GM19099 (cell line): Measurements from ENCODE around the gene LNX1.

ENCODE experiments used
- POLR2A ChIP-seq: IDR thresholded peaks from 3 replicates; pipeline ENCODE4 v1.6.1; 2011; ENCODE audit warnings: low read depth; ENCODE audit not compliant: insufficient read length; ENCODE audit errors: extremely low read depth

Gene LNX1

DNA sequence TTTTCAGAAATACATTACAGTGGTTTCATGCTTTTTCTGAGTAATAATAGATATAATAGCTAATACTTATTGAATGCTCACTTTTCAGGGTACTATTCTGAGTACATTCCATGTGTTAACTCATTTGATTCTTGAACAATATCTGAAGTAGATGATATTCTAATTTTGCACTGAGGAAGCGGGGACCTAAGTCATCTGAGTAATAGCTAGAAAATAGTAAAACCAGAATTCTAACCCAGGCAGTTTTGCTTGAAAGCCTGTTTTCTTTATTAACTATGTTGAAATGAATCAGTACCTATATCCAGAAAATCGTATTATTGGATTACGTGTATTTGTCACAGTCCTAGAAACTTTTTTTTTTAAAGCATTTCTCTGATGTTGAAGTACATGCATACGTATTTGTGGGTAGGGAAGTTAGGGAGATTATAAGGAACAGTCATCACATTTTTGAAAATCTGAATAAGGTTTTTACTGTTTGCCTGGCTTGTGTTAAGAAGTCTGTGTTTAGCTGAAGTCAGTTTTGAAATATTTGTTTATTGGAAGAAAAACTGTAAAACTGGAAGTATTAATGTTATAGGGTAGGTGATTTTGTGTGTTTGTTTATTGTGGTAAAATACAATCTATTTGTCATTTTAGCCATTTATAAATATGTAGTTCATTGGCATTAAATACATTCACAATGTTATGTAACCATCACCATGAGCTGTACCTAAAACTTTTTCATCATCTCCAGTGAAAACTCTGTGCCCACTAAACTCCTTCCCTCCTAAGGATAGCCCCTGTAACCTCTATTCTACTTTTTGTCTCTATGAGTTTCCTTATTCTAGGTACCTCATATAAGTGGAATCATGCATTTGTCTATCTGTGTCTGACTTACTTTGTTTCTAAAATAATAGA lies 158.5 kb downstream of the LNX1 start:
- TF ChIP-seq POLR2A: no peak

DNA sequence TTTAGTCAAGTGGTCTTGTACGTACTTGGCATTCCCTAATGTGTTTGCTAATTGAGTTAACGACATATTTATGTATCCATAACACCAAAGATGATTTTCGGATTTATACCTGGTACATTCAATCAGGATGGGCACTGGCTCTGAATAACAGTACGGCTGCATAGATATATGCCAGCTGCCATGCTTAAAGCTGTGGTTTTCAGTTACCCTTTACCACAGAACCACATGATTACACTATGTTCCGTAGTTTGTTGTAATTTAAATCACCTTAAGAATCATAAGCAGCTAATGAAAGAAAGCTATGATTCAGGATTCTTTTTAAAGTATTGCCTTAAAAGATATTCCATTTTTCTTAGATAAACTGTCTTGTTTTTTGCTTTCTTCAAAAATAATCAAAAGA lies 160.2 kb downstream of the LNX1 start:
- no peak for TF ChIP-seq POLR2A

DNA sequence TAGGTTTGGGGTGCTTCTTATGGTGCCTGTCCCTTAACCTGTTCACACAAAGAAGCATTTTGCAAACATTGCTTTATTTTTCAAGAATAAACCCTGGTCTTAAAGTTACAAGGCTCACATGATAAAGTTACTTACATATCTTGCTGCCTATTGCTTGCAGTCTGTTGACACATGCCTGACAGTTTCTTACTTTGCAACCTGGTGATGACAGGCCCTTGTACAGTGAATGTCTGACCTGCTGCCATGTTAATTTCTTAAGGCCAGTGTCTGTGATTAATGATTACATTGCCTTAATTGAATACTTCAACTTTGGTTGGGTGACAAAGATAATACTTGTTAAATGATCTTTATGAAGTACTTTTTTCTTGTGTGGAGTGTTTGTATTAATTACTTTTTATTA lies 163.9 kb downstream of the LNX1 start:
- no peak for TF ChIP-seq POLR2A

GRCh38 chr4:53424280-53424679 lies 167.0 kb downstream of the LNX1 start:
- no peak for TF ChIP-seq POLR2A

GRCh38 chr4:53422367-53422766 lies 168.9 kb downstream of the LNX1 start:
- no peak for TF ChIP-seq POLR2A

- TF ChIP-seq POLR2A: no peak
Measured at GRCh38 chr4:53421791-53422190, 169.5 kb downstream of the LNX1 start.

DNA sequence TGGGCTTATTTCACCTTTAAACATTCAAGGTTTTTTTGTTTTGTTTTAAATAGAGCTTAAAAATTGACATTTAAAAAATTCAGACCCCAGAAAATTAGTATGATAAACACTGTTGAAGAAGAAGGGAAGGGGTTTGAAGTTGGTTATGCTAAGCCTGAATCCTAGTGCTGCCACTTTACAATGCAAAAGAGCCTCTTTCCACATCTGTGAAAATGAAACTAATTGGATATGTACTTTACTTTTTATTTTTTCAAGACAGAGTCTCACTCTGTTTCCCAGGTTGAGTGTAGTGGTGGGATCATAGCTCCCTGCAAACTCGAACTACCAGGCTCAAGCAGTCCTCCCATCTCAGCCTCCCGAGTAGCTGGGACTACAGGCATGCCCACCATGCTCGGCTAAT lies 172.1 kb downstream of the LNX1 start:
- TF ChIP-seq POLR2A: no peak
